Osteocyte (in vitro differentiated cells): ENCODE results near the gene TRIM42. TPM values are rescaled to one million over a fixed set of nuclear protein-coding genes. Genes with fewer than 3 reads are reported as not detected.

ENCODE experiments used
- DNase-seq: peaks from one replicate; pipeline ENCODE4 v3.0.0; 2021; ENCODE audit warnings: mixed read lengths; ENCODE audit not compliant: unreplicated experiment; ENCODE audit errors: extremely low spot score
- H3K27ac Mint-ChIP-seq: one replicate; pipeline ENCODE4 v1.8.0; 2021; ENCODE audit warnings: mild to moderate bottlenecking, mixed read lengths; ENCODE audit not compliant: unreplicated experiment
- H3K27me3 Mint-ChIP-seq: one replicate; pipeline ENCODE4 v1.8.0; 2021; ENCODE audit warnings: mixed read lengths; ENCODE audit not compliant: unreplicated experiment
- H3K36me3 Mint-ChIP-seq: one replicate; pipeline ENCODE4 v1.8.0; 2021; ENCODE audit warnings: mixed read lengths; ENCODE audit not compliant: unreplicated experiment
- H3K4me1 Mint-ChIP-seq: one replicate; pipeline ENCODE4 v1.8.0; 2021; ENCODE audit warnings: mixed read lengths; ENCODE audit not compliant: unreplicated experiment
- H3K4me3 Mint-ChIP-seq: one replicate; pipeline ENCODE4 v1.8.0; 2021; ENCODE audit warnings: mild to moderate bottlenecking, moderate library complexity, mixed read lengths; ENCODE audit not compliant: unreplicated experiment
- H3K9me3 Mint-ChIP-seq: one replicate; pipeline ENCODE4 v1.8.0; 2021; ENCODE audit warnings: mixed read lengths; ENCODE audit not compliant: unreplicated experiment
- CTCF ChIP-seq: fragments of 200-600 bp; sonication (generic); IDR thresholded peaks from 2 replicates; pipeline ENCODE4 v1.5.0; 2021; ENCODE audit warnings: antibody characterized with exemption, mild to moderate bottlenecking, moderate library complexity
- total RNA-seq: library from RNA; stranded (reverse); gene quantifications from 2 replicates; pipeline ENCODE4 v1.2.1, GENCODE V29; 2021

TRIM42 gene
- total RNA-seq, 1 donor from 2014 or later = not detected

DNA sequence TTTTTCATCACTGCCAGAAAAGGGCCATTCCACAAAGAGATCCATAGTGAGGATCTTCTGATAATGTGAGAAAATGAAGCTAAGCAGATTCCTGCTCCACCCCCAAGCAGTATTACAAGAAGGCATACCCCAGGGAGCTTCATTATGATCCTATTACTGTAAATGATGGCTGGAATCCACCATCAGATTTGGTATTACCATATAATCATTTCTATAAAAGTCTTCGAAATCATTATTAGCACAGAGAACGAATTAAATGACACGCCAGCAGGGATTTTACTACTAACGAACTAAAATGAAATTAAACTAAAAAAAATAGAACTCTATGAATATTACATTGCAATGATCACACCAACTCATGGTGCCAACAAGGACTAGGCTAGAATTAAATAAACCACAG is 24.4 kb downstream of the TRIM42 start:
- H3K36me3 Mint-ChIP-seq = no peaks in the 10 kb centered on the region
- H3K4me3 Mint-ChIP-seq = no peak overlapping the region
- H3K4me1 Mint-ChIP-seq = peaks cover 2% of the 10 kb centered on the region
- H3K9me3 Mint-ChIP-seq = peaks cover 3% of the 10 kb centered on the region
- peaks cover 10% of the 10 kb centered on the region for H3K27me3 Mint-ChIP-seq
- no peak for TF ChIP-seq CTCF
- DNase-seq = no peak
- no peak overlapping the region for H3K27ac Mint-ChIP-seq

DNA sequence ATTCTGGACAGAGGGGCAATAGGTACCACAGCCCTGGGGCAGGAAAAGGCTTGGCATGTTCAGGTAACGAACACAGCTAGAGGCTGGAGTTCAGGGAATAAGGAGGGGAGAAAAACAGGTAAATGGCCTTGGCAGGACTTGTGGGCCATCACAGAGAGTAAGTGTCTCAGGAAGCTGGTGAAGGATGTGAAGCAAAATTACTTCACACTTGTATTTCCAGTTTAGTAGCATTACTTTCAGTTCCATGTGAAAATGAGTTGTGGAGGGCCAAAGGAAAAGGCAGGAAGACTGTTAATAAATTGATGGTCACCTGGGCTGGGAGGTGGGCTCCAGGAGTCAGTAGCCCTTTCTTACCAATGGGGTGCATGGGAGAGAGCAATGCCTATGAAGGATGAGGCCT is 25.6 kb downstream of the TRIM42 start:
- TF ChIP-seq CTCF = no peak
- Mint-ChIP-seq H3K27me3 (peaks cover 9% of the 10 kb centered on the region), H3K4me3 (no peak overlapping the region), H3K36me3 (no peaks in the 10 kb centered on the region), H3K4me1 (peaks cover 7% of the 10 kb centered on the region), H3K27ac (no peak overlapping the region), H3K9me3 (peaks cover 3% of the 10 kb centered on the region)
- DNase-seq = no peak

- Mint-ChIP-seq H3K9me3 (peaks cover 3% of the 10 kb centered on the region), H3K27ac (no peak overlapping the region), H3K4me1 (peaks cover 16% of the 10 kb centered on the region), H3K4me3 (no peak overlapping the region), H3K27me3 (peaks cover 12% of the 10 kb centered on the region), H3K36me3 (no peaks in the 10 kb centered on the region)
- DNase-seq = no peak
- no peak for TF ChIP-seq CTCF
Measured at GRCh38 chr3:140704733-140705132, 26.9 kb downstream of the TRIM42 start.

GRCh38 chr3:140705954-140706353 is 28.1 kb downstream of the TRIM42 start:
- no peaks in the 10 kb centered on the region for H3K36me3 Mint-ChIP-seq
- no peak for DNase-seq
- H3K4me1 Mint-ChIP-seq = peaks cover 19% of the 10 kb centered on the region
- TF ChIP-seq CTCF = no peak
- H3K4me3 Mint-ChIP-seq = no peak overlapping the region
- no peak overlapping the region for H3K27ac Mint-ChIP-seq
- peaks cover 3% of the 10 kb centered on the region for H3K9me3 Mint-ChIP-seq
- H3K27me3 Mint-ChIP-seq = peaks cover 12% of the 10 kb centered on the region

GRCh38 chr3:140706360-140706759 is 28.5 kb downstream of the TRIM42 start:
- no peaks in the 10 kb centered on the region for H3K36me3 Mint-ChIP-seq
- peaks cover 3% of the 10 kb centered on the region for H3K9me3 Mint-ChIP-seq
- DNase-seq = no peak
- H3K27me3 Mint-ChIP-seq = peaks cover 12% of the 10 kb centered on the region
- H3K4me1 Mint-ChIP-seq = peaks cover 20% of the 10 kb centered on the region
- no peak overlapping the region for H3K4me3 Mint-ChIP-seq
- H3K27ac Mint-ChIP-seq = no peak overlapping the region
- TF ChIP-seq CTCF = no peak
